BJ (cell line): ENCODE data around the gene TSPYL6. TPM values are rescaled to one million over a fixed set of nuclear protein-coding genes. Genes with fewer than 3 reads are reported as not detected.

Experiments
- CTCF ChIA-PET: fragments of 350-600 bp; formaldehyde crosslinking; extraction: SDS; loops from one replicate; lab custom pipeline; 2021; ENCODE audit warnings: antibody characterized with exemption, inconsistent platforms; lab: Yijun Ruan, JAX
- POLR2A ChIA-PET: fragments of 300-600 bp; sonication (Branson Sonifier 250); formaldehyde crosslinking; extraction: SDS; loops from one replicate; lab custom pipeline; 2021; ENCODE audit warnings: antibody characterized with exemption; lab: Charles Lee
- DNase-seq: peaks from one replicate; pipeline ENCODE4 v3.0.0-alpha.2; 2011; ENCODE audit warnings: low read depth
- H3K27me3 ChIP-seq: 2 replicates; pipeline ENCODE4 v1.6.0; 2011; ENCODE audit warnings: low read length; ENCODE audit not compliant: control insufficient read depth, insufficient read depth
- H3K36me3 ChIP-seq: 2 replicates; pipeline ENCODE4 v1.5.1; 2011; ENCODE audit warnings: low read length; ENCODE audit not compliant: control insufficient read depth, insufficient read depth
- H3K4me3 ChIP-seq: 2 replicates; pipeline ENCODE4 v1.5.1; 2011; ENCODE audit warnings: low read depth, mild to moderate bottlenecking, control low read depth, low read length
- CTCF ChIP-seq: IDR thresholded peaks from 2 replicates; pipeline ENCODE4 v1.5.1; 2011; ENCODE audit warnings: low read depth, mild to moderate bottlenecking, control low read depth, inconsistent platforms, low read length, moderate library complexity; ENCODE audit not compliant: insufficient read depth
- polyA plus RNA-seq: library from polyadenylated mRNA; depleted of rRNA; stranded (reverse); fragments of >200 nt; gene quantifications from 2 replicates; pipeline ENCODE4 v1.2.3, GENCODE V29; 2011

The TSPYL6 gene
- polyA plus RNA-seq, 1 experiment = not detected

DNA sequence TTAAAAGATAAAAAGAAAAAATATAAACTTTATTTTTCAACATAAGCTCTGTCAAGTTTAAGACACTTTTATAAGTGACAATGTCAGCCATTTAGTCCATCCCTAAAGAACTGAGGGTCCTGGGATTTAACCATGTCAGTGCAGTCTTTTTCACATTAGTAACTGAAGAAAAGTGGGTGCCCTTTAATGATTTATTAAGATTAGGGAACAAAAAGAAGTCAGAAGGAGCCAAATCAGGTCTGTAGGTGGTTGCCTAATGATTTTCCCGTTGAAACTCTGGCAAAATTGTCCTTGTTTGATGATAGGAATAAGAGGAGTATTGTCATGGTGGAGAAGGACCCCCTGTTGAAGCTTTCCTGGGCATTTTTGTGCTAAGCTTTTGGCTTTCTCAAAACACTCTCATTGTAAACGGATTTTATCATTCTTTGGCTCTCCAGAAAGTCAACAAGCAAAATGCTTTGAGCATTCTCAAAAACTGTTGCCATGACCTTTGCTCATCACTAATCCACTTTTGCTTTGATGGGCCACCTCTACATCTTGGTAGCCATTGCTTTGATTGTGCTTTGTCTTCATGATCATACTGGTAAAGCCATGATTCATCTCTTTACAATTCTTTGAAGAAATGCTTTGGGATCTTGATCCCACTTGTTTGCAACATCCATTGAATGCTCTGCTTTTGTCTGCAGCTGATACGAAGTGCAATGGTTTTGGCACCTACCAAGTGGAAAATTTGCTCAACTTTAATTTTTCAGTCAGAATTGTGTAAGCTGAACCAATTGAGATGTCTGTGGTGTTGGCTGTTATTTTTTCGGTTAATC, 22.0 kb downstream of the TSPYL6 start:
- no peak overlapping the region for H3K4me3 ChIP-seq
- DNase-seq = no peak
- H3K36me3 ChIP-seq = no peaks in the 10 kb centered on the region
- ChIA-PET POLR2A (no interaction called here), CTCF (interaction anchor here (1.5 kb wide), 1 partner anchor 33 kb away, joined by 3 read pairs; no protein-coding TSS in a partner anchor)
- H3K27me3 ChIP-seq = no peaks in the 10 kb centered on the region
- no peak for TF ChIP-seq CTCF

DNA sequence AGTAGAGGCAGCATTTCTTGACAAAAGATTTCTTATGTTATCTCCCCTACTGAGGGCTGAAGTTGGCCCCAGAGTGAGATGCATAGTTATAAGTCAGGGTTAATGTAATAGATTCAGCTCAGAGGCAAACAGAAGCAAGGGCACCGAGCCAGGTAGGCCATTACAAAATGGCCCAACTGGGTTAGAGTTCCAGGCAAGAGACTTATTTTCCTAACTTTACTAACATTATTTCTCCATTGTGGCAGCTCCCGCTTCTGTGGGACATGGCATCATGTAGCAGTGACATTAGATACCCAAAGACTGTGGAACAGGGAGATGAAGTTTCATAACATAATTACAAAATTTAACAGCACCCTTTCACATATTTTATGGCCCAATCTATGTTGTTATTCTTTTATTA, 27.1 kb downstream of the TSPYL6 start:
- Histone ChIP-seq H3K36me3 (no peaks in the 10 kb centered on the region), H3K27me3 (no peaks in the 10 kb centered on the region), H3K4me3 (no peak overlapping the region)
- ChIA-PET POLR2A (no interaction called here), CTCF (interaction anchor here (1.4 to 1.6 kb wide), 2 partner anchors 11 to 12 kb away, joined by 4 read pairs; no protein-coding TSS in a partner anchor)
- DNase-seq = no peak
- no peak for TF ChIP-seq CTCF

DNA sequence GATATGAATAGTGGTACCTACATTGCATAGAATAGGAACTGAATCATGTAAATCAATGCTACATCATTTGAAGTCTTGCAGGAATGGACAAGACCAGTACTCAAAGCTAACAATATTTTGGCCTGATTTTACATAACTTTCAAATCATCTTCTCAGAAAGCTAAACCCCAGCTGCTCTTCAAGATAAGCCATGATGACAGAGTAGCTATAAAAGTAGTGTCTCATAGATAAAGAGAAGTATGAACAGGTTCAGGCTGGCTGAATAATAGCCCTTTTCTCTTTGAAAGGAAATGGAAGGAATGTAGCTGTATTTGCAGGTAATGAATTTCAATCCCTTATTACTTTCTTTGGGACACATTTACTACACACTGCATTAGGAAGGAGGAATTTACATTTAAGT, 28.2 kb downstream of the TSPYL6 start:
- no peak overlapping the region for H3K4me3 ChIP-seq
- H3K36me3 ChIP-seq = no peaks in the 10 kb centered on the region
- TF ChIP-seq CTCF = no peak
- H3K27me3 ChIP-seq = no peaks in the 10 kb centered on the region
- ChIA-PET POLR2A (no interaction called here), CTCF (no interaction called here)
- no peak for DNase-seq

GRCh38 chr2:54226260-54226659, 29.8 kb downstream of the TSPYL6 start:
- Histone ChIP-seq H3K27me3 (no peaks in the 10 kb centered on the region), H3K4me3 (no peak overlapping the region), H3K36me3 (no peaks in the 10 kb centered on the region)
- ChIA-PET CTCF (no interaction called here), POLR2A (no interaction called here)
- DNase-seq = no peak
- no peak for TF ChIP-seq CTCF

DNA sequence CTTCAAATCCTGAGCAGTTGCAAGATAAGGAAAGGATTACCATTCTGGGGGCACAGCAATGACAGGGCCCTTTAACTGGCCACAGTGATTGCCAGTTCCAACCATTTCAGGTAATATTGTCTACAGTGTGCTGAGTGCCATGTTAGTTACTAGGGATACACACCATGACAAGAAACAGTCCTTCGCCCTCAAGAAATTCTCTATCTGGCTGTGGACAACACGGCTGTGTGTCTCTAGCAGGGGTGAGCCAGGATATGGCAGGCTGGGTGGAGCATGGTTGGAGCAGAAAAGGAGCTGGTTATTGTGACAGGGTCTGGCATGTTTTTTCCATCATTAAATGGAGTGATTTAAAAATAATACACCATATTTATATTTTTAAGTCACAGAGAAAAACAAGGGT, 31.0 kb downstream of the TSPYL6 start:
- POLR2A ChIA-PET = no interaction called here
- Histone ChIP-seq H3K36me3 (no peaks in the 10 kb centered on the region), H3K27me3 (no peaks in the 10 kb centered on the region), H3K4me3 (no peak overlapping the region)
- DNase-seq = no peak
- TF ChIP-seq CTCF = no peak
- CTCF ChIA-PET = no interaction called here
